ENCODE data around the gene ATP7A. TPM values are rescaled to one million over a fixed set of nuclear protein-coding genes. Genes with fewer than 3 reads are reported as not detected.
A peak's percentile ranks its signal among the peaks of the same experiment; 100 is the strongest.

ATP7A gene
- total and polyA plus RNA-seq, 9 of the 15 experiments (the other 6 are each of a cell fraction or from before 2014, with no cell fraction given) = 7.8 to 22.7 (median 11.6) TPM

- TF ChIP-seq DEAF1 (CRISPR knock-in tag; IDR thresholded peaks at IDR 0.05) (no peak), EP300 (IDR thresholded peaks at IDR 0.05; ENCODE audit: low read length) (no peak), CBX1 (IDR thresholded peaks at IDR 0.05; ENCODE audit: low read depth) (no peak), ZNF143 (CRISPR knock-in tag; IDR thresholded peaks at IDR 0.05) (peak; percentile 78), CXXC5 (CRISPR knock-in tag; IDR thresholded peaks at IDR 0.05) (peak; percentile 19; the same call in 1 of the 2 replicates), RAD21 (CRISPR knock-in tag; conservative IDR thresholded peaks at IDR 0.05 in 1 of 2, IDR thresholded peaks at IDR 0.05 in 1 of 2) (peak in 1 of 2 experiments; percentile 25; a peak in 2 of 4 replicates), KAT2B (IDR thresholded peaks at IDR 0.05; ENCODE audit: low read depth, low read length) (no peak), ZNF395 (CRISPR knock-in tag; IDR thresholded peaks at IDR 0.05) (peak; percentile 69; the same call in 1 of the 2 replicates), NR2C2 (CRISPR knock-in tag; IDR thresholded peaks at IDR 0.05) (no peak), NR2C2 (tag; IDR thresholded peaks at IDR 0.05) (peak; percentile 33; the same call in 1 of the 2 replicates), GABPB1 (CRISPR knock-in tag; IDR thresholded peaks at IDR 0.05) (no peak), CREB3L1 (IDR thresholded peaks at IDR 0.05; ENCODE audit: borderline replicate concordance, low read depth) (peak; percentile 94), ZKSCAN8 (CRISPR knock-in tag; IDR thresholded peaks at IDR 0.05) (0 out of 2 replicates have a peak, but pooled peaks have one; percentile 34), L3MBTL2 (IDR thresholded peaks at IDR 0.05) (peak; percentile 39; the same call in 1 of the 2 replicates), POLR2B (IDR thresholded peaks at IDR 0.05; ENCODE audit: low read depth, partially characterized antibody) (peak; percentile 87), CREBBP (IDR thresholded peaks at IDR 0.05; ENCODE audit: low read depth, low read length) (no peak), STAT5A (IDR thresholded peaks at IDR 0.05; ENCODE audit: borderline replicate concordance, low read length) (0 out of 2 replicates have a peak, but pooled peaks have one; percentile 8), ZNF592 (IDR thresholded peaks at IDR 0.05) (0 out of 2 replicates have a peak, but pooled peaks have one; percentile 21)
These were observed 11.2 kb upstream of the ATP7A start, which contains the start of gene COX7B (continued) for GRCh38 chrX:77899081-77899828.

Measured in K562 (cell line).